ENCODE measurements around the gene GGT6. TPM values are rescaled to one million over a fixed set of nuclear protein-coding genes. Genes with fewer than 3 reads are reported as not detected.

GGT6 gene
- total RNA-seq, 1 experiment from 2014 or later: not detected

DNA sequence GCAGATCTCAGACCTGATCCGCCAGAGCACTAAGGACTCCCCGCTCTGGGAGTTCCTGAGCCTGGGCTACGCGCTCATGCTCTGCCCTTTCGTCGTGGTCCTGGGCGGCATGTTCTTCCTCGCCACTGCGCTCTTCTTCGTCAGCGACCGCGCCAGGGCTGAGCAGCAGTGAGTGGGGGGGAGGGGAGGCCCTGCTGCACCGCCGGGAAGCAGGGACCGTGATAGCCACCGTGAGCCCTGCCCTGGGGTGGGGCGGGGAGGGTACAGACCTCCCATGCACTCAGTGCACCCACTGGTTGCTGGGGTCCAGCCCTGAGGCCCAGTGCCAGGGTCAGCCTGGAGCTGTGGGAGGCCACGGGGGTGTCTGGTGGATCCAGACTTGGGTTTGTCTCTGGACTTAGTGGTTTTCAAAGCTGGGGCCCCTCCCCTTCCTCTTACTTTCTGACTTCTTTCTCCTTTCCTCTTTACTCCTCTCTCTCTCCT lies 24.1 kb downstream of the GGT6 start:
- Histone ChIP-seq H3K27ac (ENCODE audit: low read length) (no peak overlapping the region), H2AFZ (ENCODE audit: low read length) (no peak overlapping the region), H3K4me2 (ENCODE audit: low read length) (no peak overlapping the region), H3K9me2 (replicated peaks; ENCODE audit: low read length) (no peaks in the 10 kb centered on the region), H3K4me1 (ENCODE audit: insufficient read depth, low read length) (peaks cover 8% of the 10 kb centered on the region; the same call in 1 of the 2 replicates), H3K79me2 (ENCODE audit: low read length) (no peaks in the 10 kb centered on the region), H3F3A (ENCODE audit: low read length, unreplicated experiment) (no peaks in the 10 kb centered on the region), H3K9me3 (ENCODE audit: low read length) (no peaks in the 10 kb centered on the region), H3K36me3 (ENCODE audit: low read depth, low read length) (no peaks in the 10 kb centered on the region), H3K27me3 (ENCODE audit: low read length) (no peaks in the 10 kb centered on the region), H3K4me3 (ENCODE audit: low read length) (no peak overlapping the region), H3K9ac (ENCODE audit: low read length) (no peak overlapping the region), H4K20me1 (ENCODE audit: low read length) (no peaks in the 10 kb centered on the region; the same call in 1 of the 2 replicates)
- TF ChIP-seq EZH2 (IDR thresholded peaks at IDR 0.05; ENCODE audit: low read length, unreplicated experiment) (no peak), EZH2phosphoT487 (IDR thresholded peaks at IDR 0.05; ENCODE audit: borderline replicate concordance, low read length) (no peak)
- TF ChIP-seq, protein P1, sequence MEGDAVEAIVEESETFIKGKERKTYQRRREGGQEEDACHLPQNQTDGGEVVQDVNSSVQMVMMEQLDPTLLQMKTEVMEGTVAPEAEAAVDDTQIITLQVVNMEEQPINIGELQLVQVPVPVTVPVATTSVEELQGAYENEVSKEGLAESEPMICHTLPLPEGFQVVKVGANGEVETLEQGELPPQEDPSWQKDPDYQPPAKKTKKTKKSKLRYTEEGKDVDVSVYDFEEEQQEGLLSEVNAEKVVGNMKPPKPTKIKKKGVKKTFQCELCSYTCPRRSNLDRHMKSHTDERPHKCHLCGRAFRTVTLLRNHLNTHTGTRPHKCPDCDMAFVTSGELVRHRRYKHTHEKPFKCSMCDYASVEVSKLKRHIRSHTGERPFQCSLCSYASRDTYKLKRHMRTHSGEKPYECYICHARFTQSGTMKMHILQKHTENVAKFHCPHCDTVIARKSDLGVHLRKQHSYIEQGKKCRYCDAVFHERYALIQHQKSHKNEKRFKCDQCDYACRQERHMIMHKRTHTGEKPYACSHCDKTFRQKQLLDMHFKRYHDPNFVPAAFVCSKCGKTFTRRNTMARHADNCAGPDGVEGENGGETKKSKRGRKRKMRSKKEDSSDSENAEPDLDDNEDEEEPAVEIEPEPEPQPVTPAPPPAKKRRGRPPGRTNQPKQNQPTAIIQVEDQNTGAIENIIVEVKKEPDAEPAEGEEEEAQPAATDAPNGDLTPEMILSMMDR (conservative IDR thresholded peaks at IDR 0.05; ENCODE audit: low read depth, low read length): no peak
- ChIA-PET POLR2A (ENCODE audit: unreplicated experiment) (no interaction called here), CTCF (no interaction called here)
- no peak for DNase-seq
- intact Hi-C loops (cut with micrococcal nuclease): loop anchor here (10.0 kb wide), 1 partner anchor 111 kb away; no protein-coding TSS in a partner anchor
- no TSS peak for BruUV-seq (replicated peaks)
- ATAC-seq: no peak

DNA sequence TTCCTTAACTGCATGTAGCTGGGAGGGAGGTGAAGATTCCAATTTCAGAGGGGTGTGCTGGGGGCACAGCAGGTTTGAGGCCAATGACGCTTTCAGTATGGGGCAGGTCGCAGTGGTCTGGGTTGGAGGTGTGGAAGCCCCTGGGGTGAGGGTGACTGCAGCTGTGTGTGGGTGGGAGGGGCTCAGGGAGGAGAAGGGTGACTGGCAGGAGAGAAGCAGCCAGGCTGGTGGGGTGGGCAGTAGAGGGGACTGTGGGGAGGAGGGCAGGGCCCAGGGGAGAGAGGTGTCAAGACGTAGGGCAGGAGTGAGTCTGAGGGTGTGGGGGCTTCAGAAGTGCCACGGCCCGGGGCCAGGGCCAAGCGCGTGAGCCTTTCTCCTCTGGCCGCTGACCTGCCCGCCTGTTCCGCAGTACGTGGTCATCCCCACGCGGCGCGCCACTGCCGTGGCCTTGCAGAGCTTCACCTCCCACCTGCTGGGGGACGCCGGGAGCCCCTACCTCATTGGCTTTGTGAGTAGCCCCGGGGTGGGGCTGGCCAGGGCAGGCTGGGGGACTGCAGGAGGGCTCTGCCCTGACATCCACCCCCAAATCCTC lies 24.6 kb downstream of the GGT6 start:
- POLR2A ChIA-PET (ENCODE audit: unreplicated experiment): no interaction called here
- CTCF ChIA-PET: no interaction called here
- no peak for DNase-seq

More for the DNA sequence above, 24.6 kb downstream of the GGT6 start:
- no peaks in the 10 kb centered on the region; the same call in 1 of the 2 replicates for H4K20me1 ChIP-seq (ENCODE audit: low read length)
- no TSS peak for BruUV-seq (replicated peaks)
- no peaks in the 10 kb centered on the region for H3K79me2 ChIP-seq (ENCODE audit: low read length)
- no peaks in the 10 kb centered on the region for H3F3A ChIP-seq (ENCODE audit: low read length, unreplicated experiment)
- H2AFZ ChIP-seq (ENCODE audit: low read length): no peak overlapping the region
- TF ChIP-seq EZH2 (IDR thresholded peaks at IDR 0.05; ENCODE audit: low read length, unreplicated experiment) (no peak), EZH2phosphoT487 (IDR thresholded peaks at IDR 0.05; ENCODE audit: borderline replicate concordance, low read length) (no peak)
- TF ChIP-seq, protein P1 (conservative IDR thresholded peaks at IDR 0.05; ENCODE audit: low read depth, low read length): no peak
- H3K9ac ChIP-seq (ENCODE audit: low read length): no peak overlapping the region
- peaks cover 8% of the 10 kb centered on the region; the same call in 1 of the 2 replicates for H3K4me1 ChIP-seq (ENCODE audit: insufficient read depth, low read length)
- H3K27ac ChIP-seq (ENCODE audit: low read length): no peak overlapping the region
- no peaks in the 10 kb centered on the region for H3K9me2 ChIP-seq (replicated peaks; ENCODE audit: low read length)
- no peaks in the 10 kb centered on the region for H3K27me3 ChIP-seq (ENCODE audit: low read length)
- no peak for ATAC-seq
- no peak overlapping the region for H3K4me2 ChIP-seq (ENCODE audit: low read length)
- H3K4me3 ChIP-seq (ENCODE audit: low read length): no peak overlapping the region
- no peaks in the 10 kb centered on the region for H3K9me3 ChIP-seq (ENCODE audit: low read length)
- no peaks in the 10 kb centered on the region for H3K36me3 ChIP-seq (ENCODE audit: low read depth, low read length)
- intact Hi-C loops (cut with micrococcal nuclease): loop anchor here (10.0 kb wide), 1 partner anchor 111 kb away; no protein-coding TSS in a partner anchor

Data from PC-3 (cell line).